Ascending aorta (tissue), 2 donors: ENCODE results near the gene CCDC141. TPM values are rescaled to one million over a fixed set of nuclear protein-coding genes. Genes with fewer than 3 reads are reported as not detected.
"Not testable (repeated sequence)": the region's sequence is repeated elsewhere in the genome, so short reads cannot be mapped to it uniquely, and the experiment has no call there.

Source experiments
- DNase-seq, 2 donors: peaks; one replicate each; pipeline ENCODE4 v3.0.0-alpha.2; 2019; ENCODE audit warnings: low spot score in 2 of 2
- H3K27ac ChIP-seq, 2 donors: fragments of 200-600 bp; sonication (generic); one replicate each; pipeline ENCODE4 v1.5.1; 2016 to 2017; ENCODE audit warnings: mild to moderate bottlenecking in 1 of 2
- H3K27me3 ChIP-seq: fragments of 200-600 bp; sonication (generic); one replicate; pipeline ENCODE4 v1.5.1; 2017
- H3K36me3 ChIP-seq, 2 donors: fragments of 200-600 bp; sonication (generic); one replicate each; pipeline ENCODE4 v1.5.1; 2016
- H3K4me1 ChIP-seq, 2 donors: fragments of 200-600 bp; sonication (generic); one replicate each; pipeline ENCODE4 v1.5.1; 2016 to 2017; ENCODE audit warnings: mild to moderate bottlenecking in 1 of 2
- H3K4me3 ChIP-seq, 2 donors: fragments of 200-600 bp; sonication (generic); one replicate each; pipeline ENCODE4 v1.5.1; 2016 to 2017; ENCODE audit warnings: mild to moderate bottlenecking in 1 of 2
- H3K9me3 ChIP-seq, 2 donors: fragments of 200-600 bp; sonication (generic); one replicate each; pipeline ENCODE4 v1.5.1; 2016
- intact Hi-C: fragments of 100-400 bp; cut with DNase I; formaldehyde crosslinking; loops from one replicate; pipeline ENCODE4 v1.15.1; 2023
- total RNA-seq: library from RNA; depleted of rRNA; stranded (reverse); fragments of >200 nt; gene quantifications from one replicate; pipeline ENCODE4 v1.1.0, GENCODE V29; 2016
- TF ChIP-seq, protein P1 (sequence below), 3 experiments: fragments of 200-600 bp in 2 of 3; fragments of 450-650 bp in 1 of 3; sonication (generic) in 2 of 3; IDR thresholded peaks; one replicate each; pipeline ENCODE4 v1.5.1; 2016 to 2019; ENCODE audit warnings: antibody characterized with exemption in 3 of 3, mild to moderate bottlenecking in 1 of 3, moderate library complexity in 1 of 3

Gene CCDC141
- total RNA-seq, 1 donor from 2014 or later, result 2.0 TPM

DNA sequence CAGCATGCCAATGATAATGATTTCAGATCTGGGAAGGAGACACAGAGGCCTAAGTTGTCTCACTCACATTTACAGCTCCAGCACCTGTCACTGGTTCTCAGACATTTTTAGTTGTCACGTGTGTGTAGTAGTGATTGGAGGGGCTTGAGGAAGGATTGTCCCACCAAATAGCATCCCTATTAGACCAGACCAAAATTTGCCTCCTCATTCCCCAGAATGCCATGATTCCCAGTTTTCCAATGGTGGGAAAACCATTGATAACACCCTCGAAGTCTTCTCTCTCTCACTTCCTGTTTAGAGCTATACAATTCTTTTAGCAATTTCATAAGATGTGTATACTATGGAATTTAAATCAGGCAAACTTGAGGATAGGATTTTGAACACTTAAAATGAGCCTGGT is 52.5 kb downstream of the CCDC141 start:
- Histone ChIP-seq H3K4me1 (no peaks in the 10 kb centered on the region), H3K27me3 (no peaks in the 10 kb centered on the region), H3K4me3 (no peak overlapping the region), H3K9me3 (no peaks in the 10 kb centered on the region), H3K27ac (no peak overlapping the region), H3K36me3 (no peaks in the 10 kb centered on the region)
- no peak for DNase-seq
- TF ChIP-seq, protein P1, sequence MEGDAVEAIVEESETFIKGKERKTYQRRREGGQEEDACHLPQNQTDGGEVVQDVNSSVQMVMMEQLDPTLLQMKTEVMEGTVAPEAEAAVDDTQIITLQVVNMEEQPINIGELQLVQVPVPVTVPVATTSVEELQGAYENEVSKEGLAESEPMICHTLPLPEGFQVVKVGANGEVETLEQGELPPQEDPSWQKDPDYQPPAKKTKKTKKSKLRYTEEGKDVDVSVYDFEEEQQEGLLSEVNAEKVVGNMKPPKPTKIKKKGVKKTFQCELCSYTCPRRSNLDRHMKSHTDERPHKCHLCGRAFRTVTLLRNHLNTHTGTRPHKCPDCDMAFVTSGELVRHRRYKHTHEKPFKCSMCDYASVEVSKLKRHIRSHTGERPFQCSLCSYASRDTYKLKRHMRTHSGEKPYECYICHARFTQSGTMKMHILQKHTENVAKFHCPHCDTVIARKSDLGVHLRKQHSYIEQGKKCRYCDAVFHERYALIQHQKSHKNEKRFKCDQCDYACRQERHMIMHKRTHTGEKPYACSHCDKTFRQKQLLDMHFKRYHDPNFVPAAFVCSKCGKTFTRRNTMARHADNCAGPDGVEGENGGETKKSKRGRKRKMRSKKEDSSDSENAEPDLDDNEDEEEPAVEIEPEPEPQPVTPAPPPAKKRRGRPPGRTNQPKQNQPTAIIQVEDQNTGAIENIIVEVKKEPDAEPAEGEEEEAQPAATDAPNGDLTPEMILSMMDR (IDR thresholded peaks at IDR 0.05), result no peak
- intact Hi-C loops, result no loop called here

DNA sequence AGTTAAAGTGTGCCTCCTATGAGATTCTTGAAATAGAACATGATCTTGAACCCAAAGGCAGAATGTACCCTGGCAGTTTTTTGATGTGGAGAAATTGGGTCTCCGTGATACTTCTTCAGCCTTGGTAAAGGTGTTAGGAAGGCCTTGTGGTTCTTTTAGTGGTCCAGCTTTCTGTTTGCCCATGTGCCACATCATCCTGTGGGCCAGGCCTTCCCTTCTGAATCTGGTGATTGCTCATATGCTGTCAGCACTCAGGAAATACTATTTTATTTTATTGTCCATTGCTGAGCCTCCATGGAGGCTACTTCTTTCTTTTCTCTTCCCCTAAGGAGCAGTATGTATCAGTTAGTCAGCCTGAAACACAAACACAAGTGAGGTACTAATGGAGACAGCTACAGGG is 52.9 kb downstream of the CCDC141 start:
- H3K36me3 ChIP-seq, result no peaks in the 10 kb centered on the region
- no peak for DNase-seq
- H3K27me3 ChIP-seq, result no peaks in the 10 kb centered on the region
- intact Hi-C loops, result no loop called here
- H3K27ac ChIP-seq, result no peak overlapping the region
- H3K9me3 ChIP-seq, result no peaks in the 10 kb centered on the region
- TF ChIP-seq, protein P1 (IDR thresholded peaks at IDR 0.05), result no peak
- no peaks in the 10 kb centered on the region for H3K4me1 ChIP-seq
- no peak overlapping the region for H3K4me3 ChIP-seq

DNA sequence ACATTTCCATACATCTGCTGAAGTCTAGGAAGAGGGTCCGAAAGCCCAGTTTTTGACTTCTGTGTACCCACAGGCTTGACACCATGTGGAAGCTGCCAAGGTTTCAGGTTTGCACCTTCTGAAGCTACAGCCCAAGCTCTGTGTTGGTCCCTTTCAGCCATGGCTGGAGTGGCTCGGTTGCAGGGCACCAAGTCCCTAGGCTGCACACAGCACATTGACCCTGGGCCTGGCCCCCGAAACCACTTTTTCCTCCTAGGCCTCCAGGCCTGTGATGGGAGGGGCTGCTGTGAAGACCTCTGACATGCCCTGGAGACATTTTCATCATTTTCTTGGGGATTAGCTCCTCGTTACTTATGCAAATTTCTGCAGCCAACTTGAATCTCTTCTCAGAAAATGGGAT is 55.7 kb downstream of the CCDC141 start:
- no peak for DNase-seq
- H3K27ac ChIP-seq, result no peak overlapping the region
- TF ChIP-seq, protein P1 (IDR thresholded peaks at IDR 0.05), result no peak
- no peaks in the 10 kb centered on the region for H3K9me3 ChIP-seq
- H3K36me3 ChIP-seq, result no peaks in the 10 kb centered on the region
- no peak overlapping the region for H3K4me3 ChIP-seq
- no peaks in the 10 kb centered on the region for H3K4me1 ChIP-seq
- intact Hi-C loops, result no loop called here
- no peaks in the 10 kb centered on the region for H3K27me3 ChIP-seq

DNA sequence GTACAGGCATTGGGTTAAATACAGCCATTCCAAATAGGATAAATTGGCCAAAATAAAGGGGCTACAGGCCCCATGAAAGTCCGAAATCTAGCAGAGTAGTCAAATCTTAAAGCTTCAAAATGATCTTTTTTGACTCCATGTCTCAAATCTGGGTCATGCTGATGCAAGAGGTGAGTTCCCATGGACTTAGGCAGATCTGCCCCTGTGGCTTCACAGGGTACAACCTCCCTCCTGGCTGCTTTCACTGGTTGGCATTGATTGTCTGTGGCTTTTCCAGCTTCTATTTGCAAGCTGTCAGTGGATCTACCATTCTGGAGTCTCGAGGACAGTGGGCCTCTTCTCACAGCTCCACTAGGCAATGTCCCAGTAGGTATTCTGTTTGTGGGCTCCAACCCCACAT is 56.1 kb downstream of the CCDC141 start:
- no peak for DNase-seq
- Histone ChIP-seq H3K4me1 (no peaks in the 10 kb centered on the region), H3K9me3 (no peaks in the 10 kb centered on the region), H3K27me3 (no peaks in the 10 kb centered on the region), H3K27ac (no peak overlapping the region), H3K36me3 (no peaks in the 10 kb centered on the region), H3K4me3 (no peak overlapping the region)
- intact Hi-C loops, result no loop called here
- TF ChIP-seq, protein P1 (IDR thresholded peaks at IDR 0.05), result no peak

DNA sequence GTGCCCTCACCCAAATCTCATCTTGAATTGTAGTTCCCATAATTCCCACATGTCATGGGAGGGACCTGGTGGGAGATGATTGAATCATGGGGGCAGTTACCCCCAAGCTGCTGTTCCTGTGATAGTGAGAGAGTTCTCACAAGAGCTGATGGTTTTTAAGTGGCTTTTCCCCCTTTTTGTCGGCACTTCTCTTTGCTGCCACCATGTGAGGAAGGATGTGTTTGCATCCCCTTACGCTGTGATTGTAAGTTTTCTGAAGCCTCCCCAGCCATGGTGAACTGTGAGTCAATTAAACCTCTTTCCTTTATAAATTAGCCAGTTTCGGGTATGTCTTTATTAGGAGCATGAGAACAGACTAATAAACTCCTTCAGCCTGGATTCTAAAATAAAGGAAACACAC is 57.2 kb downstream of the CCDC141 start:
- H3K27me3 ChIP-seq, H3K4me1 ChIP-seq, H3K36me3 ChIP-seq, H3K4me3 ChIP-seq, H3K9me3 ChIP-seq, DNase-seq, H3K27ac ChIP-seq, intact Hi-C loops: not testable (repeated sequence)

DNA sequence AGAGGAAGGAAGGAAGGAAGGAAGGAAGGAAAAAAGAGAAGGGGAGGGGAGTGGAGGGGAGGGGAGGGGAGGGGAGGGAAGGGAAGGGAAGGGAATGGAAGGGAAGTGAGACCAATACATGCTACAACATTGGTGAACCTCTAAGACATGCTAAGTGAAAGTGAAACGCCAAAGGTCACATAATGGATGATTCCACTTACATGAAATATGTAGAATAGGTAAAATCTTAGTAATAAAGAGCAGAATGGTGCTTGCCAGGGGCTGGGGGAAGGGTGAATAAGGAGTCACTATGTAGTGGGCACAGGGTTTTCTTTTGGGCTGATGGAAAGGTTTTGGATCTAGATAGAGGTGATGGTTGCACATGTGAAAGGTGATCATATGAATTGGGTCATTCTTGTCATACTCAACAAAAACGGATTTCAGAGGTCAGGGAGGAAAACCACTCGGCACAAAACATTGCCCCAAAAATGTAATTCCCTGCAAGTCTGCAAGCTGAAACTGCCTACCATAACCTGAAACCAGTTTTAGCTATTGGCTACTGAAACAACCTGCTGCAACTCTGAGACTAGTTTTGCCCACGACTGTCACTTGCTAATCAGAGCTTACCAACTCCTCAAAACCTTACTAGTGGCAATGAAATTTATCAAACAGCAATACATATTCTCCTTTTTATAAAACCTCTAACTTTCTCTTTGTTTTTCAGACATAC is 59.2 kb downstream of the CCDC141 start:
- Histone ChIP-seq H3K9me3 (no peaks in the 10 kb centered on the region), H3K27me3 (no peaks in the 10 kb centered on the region), H3K27ac (no peak overlapping the region), H3K4me3 (no peak overlapping the region), H3K36me3 (no peaks in the 10 kb centered on the region), H3K4me1 (no peaks in the 10 kb centered on the region)
- TF ChIP-seq, protein P1 (IDR thresholded peaks at IDR 0.05), result no peak
- no peak for DNase-seq
- intact Hi-C loops, result no loop called here

DNA sequence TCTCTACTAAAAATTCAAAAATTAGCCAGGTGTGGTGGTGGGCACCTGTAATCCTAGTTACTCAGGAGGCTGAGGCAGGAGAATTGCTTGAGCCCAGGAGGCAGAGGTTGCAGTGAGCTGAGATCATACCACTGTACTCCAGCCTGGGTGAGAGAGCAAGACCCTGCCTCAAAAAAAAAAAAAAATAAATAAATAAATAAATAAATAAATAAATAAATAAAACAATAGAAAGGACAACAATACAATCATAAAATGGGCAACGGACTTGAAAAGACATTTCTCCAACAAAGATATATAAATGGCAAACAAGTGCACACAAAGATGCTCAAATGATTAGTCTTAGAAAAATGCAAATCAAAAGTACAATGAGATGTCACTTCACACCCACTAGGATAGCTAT is 60.5 kb downstream of the CCDC141 start:
- DNase-seq, H3K27me3 ChIP-seq, H3K4me3 ChIP-seq, H3K4me1 ChIP-seq, H3K9me3 ChIP-seq, intact Hi-C loops, H3K27ac ChIP-seq, H3K36me3 ChIP-seq: not testable (repeated sequence)

DNA sequence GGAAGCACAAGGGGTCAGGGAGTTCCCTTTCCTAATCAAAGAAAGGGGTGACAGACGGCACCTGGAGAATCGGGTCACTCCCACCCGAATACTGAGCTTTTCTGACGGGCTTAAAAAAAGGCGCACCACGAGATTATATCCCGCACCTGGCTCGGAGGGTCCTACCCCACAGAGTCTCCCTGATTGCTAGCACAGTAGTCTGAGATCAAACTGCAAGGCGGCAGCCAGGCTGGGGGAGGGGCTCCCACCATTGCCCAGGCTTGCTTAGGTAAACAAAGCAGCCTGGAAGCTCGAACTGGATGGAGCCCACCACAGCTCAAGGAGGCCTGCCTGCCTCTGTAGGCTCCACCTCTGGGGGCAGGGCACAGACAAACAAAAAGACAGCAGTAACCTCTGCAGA is 67.3 kb downstream of the CCDC141 start:
- DNase-seq, H3K4me1 ChIP-seq, H3K4me3 ChIP-seq, H3K9me3 ChIP-seq, H3K27me3 ChIP-seq, H3K36me3 ChIP-seq, H3K27ac ChIP-seq, intact Hi-C loops: not testable (repeated sequence)
